A673 (cell line): ENCODE measurements around the gene BANP. TPM values are rescaled to one million over a fixed set of nuclear protein-coding genes. Genes with fewer than 3 reads are reported as not detected.

Experiments used
- BruUV-seq: library from RNA; stranded (reverse); fragments of 400-500 nt; replicated peaks from 2 replicates; lab custom pipeline; 2021; lab: Mats Ljungman, UMichigan
- CTCF ChIA-PET: fragments of 300-600 bp; sonication (Branson Sonifier 250); formaldehyde crosslinking; loops from one replicate; lab custom pipeline; 2022; ENCODE audit warnings: antibody characterized with exemption; lab: Charles Lee
- POLR2A ChIA-PET: fragments of 300-600 bp; sonication (Branson Sonifier 250); formaldehyde crosslinking; loops from one replicate; lab custom pipeline; 2022; ENCODE audit warnings: antibody characterized with exemption; ENCODE audit not compliant: low non-redundant PET; lab: Charles Lee
- DNase-seq: peaks from one replicate; pipeline ENCODE4 v3.0.0-alpha.2; 2015; ENCODE audit warnings: low spot score
- H3K27ac ChIP-seq: fragments of 200-600 bp; sonication (generic); 2 replicates; pipeline ENCODE4 v1.5.1; 2016; ENCODE audit warnings: mixed run types, low read depth, mild to moderate bottlenecking, mixed read lengths, antibody characterized with exemption, low read length; ENCODE audit not compliant: poor library complexity, severe bottlenecking
- H3K27me3 ChIP-seq: fragments of 200-600 bp; sonication (generic); replicated peaks from 2 replicates; pipeline ENCODE4 v1.6.1; 2017; ENCODE audit warnings: mixed run types, low read depth, mild to moderate bottlenecking, mixed read lengths, antibody characterized with exemption, low read length; ENCODE audit not compliant: insufficient read depth, poor library complexity
- H3K36me3 ChIP-seq: fragments of 200-600 bp; sonication (generic); 2 replicates; pipeline ENCODE4 v1.6.1; 2016; ENCODE audit warnings: mixed run types, mild to moderate bottlenecking, mixed read lengths, antibody characterized with exemption, low read length; ENCODE audit not compliant: insufficient read depth, poor library complexity, severe bottlenecking
- H3K4me1 ChIP-seq: fragments of 200-600 bp; sonication (generic); 2 replicates; pipeline ENCODE4 v1.6.1; 2017; ENCODE audit warnings: mixed run types, mild to moderate bottlenecking, mixed read lengths, antibody characterized with exemption, low read length; ENCODE audit not compliant: insufficient read depth, poor library complexity, severe bottlenecking
- H3K4me3 ChIP-seq: fragments of 200-600 bp; sonication (generic); 2 replicates; pipeline ENCODE4 v1.5.1; 2016; ENCODE audit warnings: low read depth, mixed run types, mild to moderate bottlenecking, mixed read lengths, low read length; ENCODE audit not compliant: poor library complexity, severe bottlenecking
- H3K9me3 ChIP-seq: fragments of 200-600 bp; sonication (generic); 2 replicates; pipeline ENCODE4 v1.6.1; 2016; ENCODE audit warnings: mixed run types, low read depth, mild to moderate bottlenecking, mixed read lengths, antibody characterized with exemption, low read length; ENCODE audit not compliant: poor library complexity, severe bottlenecking
- EZH2 ChIP-seq: fragments of 200-600 bp; sonication (generic); IDR thresholded peaks from 2 replicates; pipeline ENCODE4 v1.6.1; 2017; ENCODE audit warnings: borderline replicate concordance, low read depth, mild to moderate bottlenecking, mixed read lengths, antibody characterized with exemption, low read length; ENCODE audit not compliant: poor library complexity, severe bottlenecking
- intact Hi-C: fragments of 100-400 bp; cut with micrococcal nuclease; formaldehyde crosslinking; loops from one replicate; pipeline ENCODE4 v1.10.0; 2022; ENCODE audit not compliant: unreplicated experiment
- total RNA-seq: library from RNA; stranded (reverse); gene quantifications from 2 replicates; pipeline ENCODE4 v1.2.3, GENCODE V29; 2021
- TF ChIP-seq, protein P1 (sequence below): fragments of 300-800, 200-600 bp; sonication (generic); conservative IDR thresholded peaks from 2 replicates; pipeline ENCODE4 v1.5.1; 2017; ENCODE audit warnings: low read depth, mild to moderate bottlenecking, antibody characterized with exemption, low read length, moderate library complexity, mixed read lengths

BANP gene
- total RNA-seq, 1 experiment from 2014 or later, result 44.3 TPM

DNA sequence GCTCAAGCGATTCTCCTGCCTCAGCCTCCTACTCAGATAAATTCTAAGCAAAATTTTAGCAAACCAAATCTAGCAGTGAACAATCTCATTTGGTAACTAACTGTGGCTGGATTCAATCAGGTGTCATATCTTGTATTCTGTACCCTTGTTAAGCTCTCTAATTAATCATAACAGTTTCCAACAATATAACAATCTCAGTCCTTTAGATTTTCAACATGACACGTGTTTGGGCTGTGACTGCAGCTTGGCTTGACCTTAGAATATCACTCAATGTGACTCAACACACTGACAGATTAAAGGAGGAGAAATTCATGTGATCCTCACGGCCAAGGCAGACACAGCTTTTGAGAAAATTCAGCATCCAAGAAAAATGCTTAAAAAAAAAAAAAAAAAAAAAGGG, 133.6 kb downstream of the BANP start:
- ChIA-PET POLR2A (no interaction called here), CTCF (no interaction called here)
- intact Hi-C loops, result no loop called here
- Histone ChIP-seq H3K27ac (no peak overlapping the region), H3K4me3 (no peak overlapping the region), H3K36me3 (no peaks in the 10 kb centered on the region), H3K27me3 (no peaks in the 10 kb centered on the region), H3K4me1 (no peaks in the 10 kb centered on the region), H3K9me3 (no peaks in the 10 kb centered on the region)
- no TSS peak for BruUV-seq
- DNase-seq, result no peak
- TF ChIP-seq EZH2, result no peak
- TF ChIP-seq, protein P1, sequence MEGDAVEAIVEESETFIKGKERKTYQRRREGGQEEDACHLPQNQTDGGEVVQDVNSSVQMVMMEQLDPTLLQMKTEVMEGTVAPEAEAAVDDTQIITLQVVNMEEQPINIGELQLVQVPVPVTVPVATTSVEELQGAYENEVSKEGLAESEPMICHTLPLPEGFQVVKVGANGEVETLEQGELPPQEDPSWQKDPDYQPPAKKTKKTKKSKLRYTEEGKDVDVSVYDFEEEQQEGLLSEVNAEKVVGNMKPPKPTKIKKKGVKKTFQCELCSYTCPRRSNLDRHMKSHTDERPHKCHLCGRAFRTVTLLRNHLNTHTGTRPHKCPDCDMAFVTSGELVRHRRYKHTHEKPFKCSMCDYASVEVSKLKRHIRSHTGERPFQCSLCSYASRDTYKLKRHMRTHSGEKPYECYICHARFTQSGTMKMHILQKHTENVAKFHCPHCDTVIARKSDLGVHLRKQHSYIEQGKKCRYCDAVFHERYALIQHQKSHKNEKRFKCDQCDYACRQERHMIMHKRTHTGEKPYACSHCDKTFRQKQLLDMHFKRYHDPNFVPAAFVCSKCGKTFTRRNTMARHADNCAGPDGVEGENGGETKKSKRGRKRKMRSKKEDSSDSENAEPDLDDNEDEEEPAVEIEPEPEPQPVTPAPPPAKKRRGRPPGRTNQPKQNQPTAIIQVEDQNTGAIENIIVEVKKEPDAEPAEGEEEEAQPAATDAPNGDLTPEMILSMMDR, result no peak

DNA sequence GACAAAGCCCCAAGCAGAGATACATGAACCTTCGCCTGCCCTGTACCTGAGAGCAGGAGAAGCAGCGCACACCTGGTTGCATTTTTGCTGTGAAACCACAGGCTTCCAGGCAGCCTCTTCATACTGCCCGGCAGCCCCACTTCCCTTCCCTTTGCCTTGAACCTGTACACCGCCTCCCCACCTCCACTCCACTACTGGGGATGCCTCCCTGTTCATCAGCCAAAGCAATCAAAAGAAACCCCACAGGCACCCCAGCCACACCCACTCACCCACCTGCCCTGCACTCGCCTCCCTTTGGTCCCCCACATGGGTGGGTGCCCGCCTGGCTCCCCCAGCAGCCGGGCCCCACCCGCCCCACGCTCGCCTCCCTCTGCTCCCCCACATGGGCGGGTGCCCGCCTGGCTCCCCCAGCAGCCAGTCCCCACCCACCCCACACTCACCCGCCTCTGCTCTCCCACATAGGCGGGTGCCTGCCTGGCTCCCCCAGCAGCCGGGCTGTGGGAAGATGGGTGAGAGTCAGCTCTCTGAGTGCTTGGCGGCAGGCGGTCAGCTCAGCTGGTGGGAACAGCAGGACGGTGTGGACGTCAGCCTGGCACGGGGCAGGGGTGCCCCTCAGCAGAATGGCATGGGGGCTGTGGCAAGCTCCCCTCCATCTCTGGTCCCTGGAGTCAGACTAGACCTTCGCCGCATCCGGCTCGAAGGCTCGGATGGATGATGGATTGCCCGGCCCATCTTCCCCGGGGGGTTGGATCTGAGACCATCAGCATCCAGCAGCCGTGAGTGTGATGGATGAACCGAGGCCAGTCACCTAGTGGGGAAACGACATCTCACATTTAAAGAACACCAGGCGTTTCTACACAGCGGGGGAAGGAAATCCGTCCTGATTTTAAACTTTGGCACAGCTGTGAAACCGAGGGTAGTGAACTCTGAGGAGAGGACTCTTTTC, 135.6 kb downstream of the BANP start:
- H3K4me1 ChIP-seq, result no peaks in the 10 kb centered on the region
- TF ChIP-seq, protein P1, result no peak
- no peak for TF ChIP-seq EZH2
- CTCF ChIA-PET, result no interaction called here
- H3K27ac ChIP-seq, result no peak overlapping the region
- POLR2A ChIA-PET, result no interaction called here
- no peak overlapping the region for H3K4me3 ChIP-seq
- no peaks in the 10 kb centered on the region for H3K36me3 ChIP-seq
- DNase-seq, result no peak
- no peaks in the 10 kb centered on the region for H3K27me3 ChIP-seq
- no peaks in the 10 kb centered on the region for H3K9me3 ChIP-seq
- intact Hi-C loops, result no loop called here
- BruUV-seq, result no TSS peak

DNA sequence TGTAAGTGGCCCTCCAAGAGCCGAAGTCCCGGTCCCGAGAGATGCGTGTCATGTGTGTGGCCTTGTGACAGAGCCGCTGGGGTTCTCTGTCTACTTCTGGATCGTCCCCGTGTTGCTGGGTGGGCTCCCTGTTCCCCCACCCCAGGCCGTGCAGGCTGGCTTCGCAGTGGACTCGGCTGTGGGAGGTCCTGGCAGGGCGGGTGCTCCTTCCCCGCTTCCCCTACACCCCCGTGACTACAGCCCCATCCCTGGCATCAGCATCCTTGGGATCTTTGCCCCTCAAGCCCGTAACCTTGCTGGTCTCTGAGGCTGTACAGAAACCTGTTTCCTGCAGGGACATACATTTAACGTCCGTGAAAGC, 136.3 kb downstream of the BANP start:
- no TSS peak for BruUV-seq
- Histone ChIP-seq H3K27me3 (no peaks in the 10 kb centered on the region), H3K4me3 (no peak overlapping the region), H3K36me3 (no peaks in the 10 kb centered on the region), H3K27ac (no peak overlapping the region), H3K9me3 (no peaks in the 10 kb centered on the region), H3K4me1 (no peaks in the 10 kb centered on the region)
- no peak for DNase-seq
- ChIA-PET POLR2A (no interaction called here), CTCF (no interaction called here)
- TF ChIP-seq EZH2, result no peak
- TF ChIP-seq, protein P1, result no peak
- intact Hi-C loops, result no loop called here
